IPS-20b (cell line): ENCODE measurements around the gene TBC1D4.
"Not testable (repeated sequence)": the region's sequence is repeated elsewhere in the genome, so short reads cannot be mapped to it uniquely, and the experiment has no call there.

Source experiments
- H3K27ac ChIP-seq: one replicate; pipeline ENCODE4 v1.5.1; 2013; ENCODE audit warnings: low read length
- H3K27me3 ChIP-seq: 2 replicates; pipeline ENCODE4 v1.6.1; 2013; ENCODE audit warnings: mild to moderate bottlenecking, low read length, inconsistent platforms; ENCODE audit not compliant: insufficient read depth
- H3K36me3 ChIP-seq: 2 replicates; pipeline ENCODE4 v1.6.1; 2013; ENCODE audit warnings: low read depth, mild to moderate bottlenecking, inconsistent platforms, low read length, moderate library complexity; ENCODE audit not compliant: insufficient read depth
- H3K4me1 ChIP-seq: 2 replicates; pipeline ENCODE4 v1.6.1; 2013; ENCODE audit warnings: mild to moderate bottlenecking, control low read depth, inconsistent platforms, low read length, moderate library complexity; ENCODE audit not compliant: insufficient read depth
- H3K4me3 ChIP-seq: 2 replicates; pipeline ENCODE4 v1.5.1; 2013; ENCODE audit warnings: mild to moderate bottlenecking, low read length, inconsistent platforms
- H3K9ac ChIP-seq: 2 replicates; pipeline ENCODE4 v1.6.1; 2013; ENCODE audit warnings: low read depth, mild to moderate bottlenecking, inconsistent platforms, low read length, moderate library complexity
- H3K9me3 ChIP-seq: 2 replicates; pipeline ENCODE4 v1.6.1; 2013; ENCODE audit warnings: mild to moderate bottlenecking, low read depth, low read length, inconsistent platforms; ENCODE audit not compliant: insufficient read depth

TBC1D4 gene

GRCh38 chr13:75307370-75307949 is 174.5 kb downstream of the TBC1D4 start:
- Histone ChIP-seq H3K27ac (no peak overlapping the region), H3K27me3 (no peaks in the 10 kb centered on the region), H3K4me1 (no peaks in the 10 kb centered on the region), H3K4me3 (no peak overlapping the region), H3K36me3 (peaks cover 11% of the 10 kb centered on the region; the same call in 1 of the 2 replicates), H3K9ac (no peak overlapping the region; the same call in 1 of the 2 replicates), H3K9me3 (no peaks in the 10 kb centered on the region)

DNA sequence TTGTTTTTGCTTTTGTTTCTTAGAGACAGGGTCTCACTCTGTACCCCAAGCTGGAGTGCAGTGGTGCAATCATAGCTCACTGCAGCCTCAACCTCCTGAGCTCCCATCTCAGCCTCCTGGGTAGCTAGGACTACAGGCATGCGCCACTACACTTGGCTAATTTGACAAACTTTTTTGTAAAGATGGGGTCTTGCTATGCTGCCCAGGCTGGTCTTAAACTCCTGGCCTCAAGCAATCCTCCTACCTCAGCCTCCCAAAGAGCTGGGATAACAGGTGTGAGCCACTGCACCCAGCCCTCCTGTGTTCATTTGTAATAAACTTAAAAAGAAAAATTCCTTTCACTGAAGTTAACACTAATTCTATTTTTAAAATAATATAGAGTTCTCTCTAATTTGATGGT is 175.0 kb downstream of the TBC1D4 start:
- peaks cover 11% of the 10 kb centered on the region; the same call in 1 of the 2 replicates for H3K36me3 ChIP-seq
- H3K9me3 ChIP-seq, H3K9ac ChIP-seq, H3K27ac ChIP-seq, H3K27me3 ChIP-seq, H3K4me1 ChIP-seq, H3K4me3 ChIP-seq: not testable (repeated sequence)

- H3K36me3 ChIP-seq = peaks cover 6% of the 10 kb centered on the region; the same call in 1 of the 2 replicates
- H3K4me3 ChIP-seq = no peak overlapping the region
- H3K4me1 ChIP-seq = no peaks in the 10 kb centered on the region
- no peaks in the 10 kb centered on the region for H3K9me3 ChIP-seq
- no peak overlapping the region for H3K9ac ChIP-seq
- no peaks in the 10 kb centered on the region for H3K27me3 ChIP-seq
- no peak overlapping the region for H3K27ac ChIP-seq
Measured at GRCh38 chr13:75305059-75305458, 176.9 kb downstream of the TBC1D4 start.

- no peak overlapping the region for H3K27ac ChIP-seq
- 0 out of 2 replicates have a peak, but pooled peaks cover 6% of the 10 kb centered on the region for H3K36me3 ChIP-seq
- no peaks in the 10 kb centered on the region for H3K27me3 ChIP-seq
- no peak overlapping the region for H3K4me3 ChIP-seq
- H3K9me3 ChIP-seq = no peaks in the 10 kb centered on the region
- no peak overlapping the region for H3K9ac ChIP-seq
- H3K4me1 ChIP-seq = no peaks in the 10 kb centered on the region
Measured at GRCh38 chr13:75303263-75303662, 178.7 kb downstream of the TBC1D4 start.

GRCh38 chr13:75302071-75302698 is 179.8 kb downstream of the TBC1D4 start:
- Histone ChIP-seq H3K9ac (no peak overlapping the region), H3K4me3 (no peak overlapping the region), H3K27ac (no peak overlapping the region), H3K9me3 (no peaks in the 10 kb centered on the region), H3K36me3 (0 out of 2 replicates have a peak, but pooled peaks cover 6% of the 10 kb centered on the region), H3K4me1 (no peaks in the 10 kb centered on the region), H3K27me3 (no peaks in the 10 kb centered on the region)

- Histone ChIP-seq H3K4me3 (no peak overlapping the region), H3K27ac (no peak overlapping the region), H3K9me3 (no peaks in the 10 kb centered on the region), H3K36me3 (0 out of 2 replicates have a peak, but pooled peaks cover 6% of the 10 kb centered on the region), H3K27me3 (no peaks in the 10 kb centered on the region), H3K9ac (no peak overlapping the region), H3K4me1 (no peaks in the 10 kb centered on the region)
Measured at GRCh38 chr13:75299913-75300862, 181.8 kb downstream of the TBC1D4 start.

DNA sequence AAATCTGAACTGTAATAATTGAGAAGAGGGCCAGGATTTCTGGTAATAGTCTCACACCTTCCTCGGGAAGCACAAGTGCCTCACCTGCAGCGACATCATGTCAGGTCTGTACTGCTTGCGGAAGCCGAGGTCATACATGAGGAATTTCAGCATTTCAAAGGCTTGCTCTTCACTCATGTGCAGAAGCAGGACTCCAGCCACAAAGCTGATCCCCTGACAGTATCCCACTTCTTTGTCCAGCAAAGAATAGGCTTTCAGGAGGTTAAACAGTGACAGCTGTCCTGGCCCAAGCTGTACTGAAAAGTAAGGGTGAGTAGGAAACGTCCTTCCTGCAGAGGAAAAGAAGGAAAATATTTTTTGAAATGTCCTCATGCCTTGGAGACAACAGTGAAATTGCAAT is 182.7 kb downstream of the TBC1D4 start:
- no peak overlapping the region for H3K4me3 ChIP-seq
- no peaks in the 10 kb centered on the region for H3K9me3 ChIP-seq
- no peak overlapping the region for H3K9ac ChIP-seq
- H3K27me3 ChIP-seq = no peaks in the 10 kb centered on the region
- no peaks in the 10 kb centered on the region for H3K4me1 ChIP-seq
- H3K27ac ChIP-seq = no peak overlapping the region
- peaks cover 11% of the 10 kb centered on the region; the same call in 1 of the 2 replicates for H3K36me3 ChIP-seq

GRCh38 chr13:75296641-75297040 is 185.3 kb downstream of the TBC1D4 start:
- Histone ChIP-seq H3K4me1 (no peaks in the 10 kb centered on the region; the same call in 1 of the 2 replicates), H3K27me3 (no peaks in the 10 kb centered on the region), H3K9ac (no peak overlapping the region), H3K36me3 (peaks cover 15% of the 10 kb centered on the region; the same call in 1 of the 2 replicates), H3K27ac (no peak overlapping the region), H3K4me3 (no peak overlapping the region), H3K9me3 (no peaks in the 10 kb centered on the region)

DNA sequence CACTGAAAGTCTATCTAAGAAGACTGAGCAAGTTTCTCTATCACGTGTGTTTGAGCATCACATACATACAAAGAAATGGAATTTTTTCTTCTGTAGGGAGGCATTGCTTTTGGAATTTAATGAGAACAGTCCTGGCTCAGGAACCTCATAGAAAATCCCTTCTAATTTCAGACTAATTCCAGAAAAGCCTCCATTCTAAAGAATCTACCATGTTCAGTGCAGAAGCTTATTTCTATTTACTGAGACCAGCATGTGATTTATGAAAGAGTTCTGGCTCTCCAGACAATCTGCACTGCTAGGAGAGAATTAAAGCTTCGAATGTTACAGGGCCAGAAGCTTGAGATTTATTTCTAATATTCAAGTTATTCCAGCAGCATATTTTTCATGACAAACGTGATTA is 186.8 kb downstream of the TBC1D4 start:
- H3K9ac ChIP-seq = no peak overlapping the region
- H3K4me3 ChIP-seq = no peak overlapping the region
- H3K36me3 ChIP-seq = peaks cover 15% of the 10 kb centered on the region; the same call in 1 of the 2 replicates
- H3K9me3 ChIP-seq = no peaks in the 10 kb centered on the region
- no peaks in the 10 kb centered on the region for H3K27me3 ChIP-seq
- no peak overlapping the region for H3K27ac ChIP-seq
- no peaks in the 10 kb centered on the region; the same call in 1 of the 2 replicates for H3K4me1 ChIP-seq

- Histone ChIP-seq H3K4me3 (no peak overlapping the region), H3K36me3 (peaks cover 13% of the 10 kb centered on the region; the same call in 1 of the 2 replicates), H3K4me1 (no peaks in the 10 kb centered on the region; the same call in 1 of the 2 replicates)
Measured at GRCh38 chr13:75294110-75294509, 187.9 kb downstream of the TBC1D4 start.

GRCh38 chr13:75285310-75285709 is 196.7 kb downstream of the TBC1D4 start:
- Histone ChIP-seq H3K4me1 (no peaks in the 10 kb centered on the region), H3K9me3 (peaks cover 8% of the 10 kb centered on the region; the same call in 1 of the 2 replicates), H3K27me3 (no peaks in the 10 kb centered on the region), H3K4me3 (no peak overlapping the region), H3K27ac (no peak overlapping the region), H3K9ac (no peak overlapping the region), H3K36me3 (peaks cover 30% of the 10 kb centered on the region)

More at GRCh38 chr13:75294110-75294509, 187.9 kb downstream of the TBC1D4 start:
- Histone ChIP-seq H3K9ac (no peak overlapping the region), H3K27me3 (no peaks in the 10 kb centered on the region), H3K9me3 (no peaks in the 10 kb centered on the region), H3K27ac (no peak overlapping the region)
